Ascending aorta (tissue), 2 donors: Measurements from ENCODE around the gene CCM2. TPM values are rescaled to one million over a fixed set of nuclear protein-coding genes. Genes with fewer than 3 reads are reported as not detected.

Experiments used
- DNase-seq, 2 donors: peaks; one replicate each; pipeline ENCODE4 v3.0.0-alpha.2; 2019; ENCODE audit warnings: low spot score in 2 of 2
- H3K27ac ChIP-seq, 2 donors: fragments of 200-600 bp; sonication (generic); one replicate each; pipeline ENCODE4 v1.5.1; 2016 to 2017; ENCODE audit warnings: mild to moderate bottlenecking in 1 of 2
- H3K27me3 ChIP-seq: fragments of 200-600 bp; sonication (generic); one replicate; pipeline ENCODE4 v1.5.1; 2017
- H3K36me3 ChIP-seq, 2 donors: fragments of 200-600 bp; sonication (generic); one replicate each; pipeline ENCODE4 v1.5.1; 2016
- H3K4me1 ChIP-seq, 2 donors: fragments of 200-600 bp; sonication (generic); one replicate each; pipeline ENCODE4 v1.5.1; 2016 to 2017; ENCODE audit warnings: mild to moderate bottlenecking in 1 of 2
- H3K4me3 ChIP-seq, 2 donors: fragments of 200-600 bp; sonication (generic); one replicate each; pipeline ENCODE4 v1.5.1; 2016 to 2017; ENCODE audit warnings: mild to moderate bottlenecking in 1 of 2
- H3K9me3 ChIP-seq, 2 donors: fragments of 200-600 bp; sonication (generic); one replicate each; pipeline ENCODE4 v1.5.1; 2016
- intact Hi-C: fragments of 100-400 bp; cut with DNase I; formaldehyde crosslinking; loops from one replicate; pipeline ENCODE4 v1.15.1; 2023
- total RNA-seq: library from RNA; depleted of rRNA; stranded (reverse); fragments of >200 nt; gene quantifications from one replicate; pipeline ENCODE4 v1.1.0, GENCODE V29; 2016
- TF ChIP-seq, protein P1 (sequence below), 3 experiments: fragments of 200-600 bp in 2 of 3; fragments of 450-650 bp in 1 of 3; sonication (generic) in 2 of 3; IDR thresholded peaks; one replicate each; pipeline ENCODE4 v1.5.1; 2016 to 2019; ENCODE audit warnings: antibody characterized with exemption in 3 of 3, mild to moderate bottlenecking in 1 of 3, moderate library complexity in 1 of 3

The CCM2 gene
- total RNA-seq, 1 donor from 2014 or later, result 61.5 TPM

- Histone ChIP-seq H3K9me3 (no peaks in the 10 kb centered on the region), H3K36me3 (peaks cover 24 to 49% of the 10 kb centered on the region in 2 donors), H3K4me1 (no peaks in the 10 kb centered on the region), H3K27ac (no peak overlapping the region), H3K27me3 (no peaks in the 10 kb centered on the region), H3K4me3 (no peak overlapping the region)
- TF ChIP-seq, protein P1, sequence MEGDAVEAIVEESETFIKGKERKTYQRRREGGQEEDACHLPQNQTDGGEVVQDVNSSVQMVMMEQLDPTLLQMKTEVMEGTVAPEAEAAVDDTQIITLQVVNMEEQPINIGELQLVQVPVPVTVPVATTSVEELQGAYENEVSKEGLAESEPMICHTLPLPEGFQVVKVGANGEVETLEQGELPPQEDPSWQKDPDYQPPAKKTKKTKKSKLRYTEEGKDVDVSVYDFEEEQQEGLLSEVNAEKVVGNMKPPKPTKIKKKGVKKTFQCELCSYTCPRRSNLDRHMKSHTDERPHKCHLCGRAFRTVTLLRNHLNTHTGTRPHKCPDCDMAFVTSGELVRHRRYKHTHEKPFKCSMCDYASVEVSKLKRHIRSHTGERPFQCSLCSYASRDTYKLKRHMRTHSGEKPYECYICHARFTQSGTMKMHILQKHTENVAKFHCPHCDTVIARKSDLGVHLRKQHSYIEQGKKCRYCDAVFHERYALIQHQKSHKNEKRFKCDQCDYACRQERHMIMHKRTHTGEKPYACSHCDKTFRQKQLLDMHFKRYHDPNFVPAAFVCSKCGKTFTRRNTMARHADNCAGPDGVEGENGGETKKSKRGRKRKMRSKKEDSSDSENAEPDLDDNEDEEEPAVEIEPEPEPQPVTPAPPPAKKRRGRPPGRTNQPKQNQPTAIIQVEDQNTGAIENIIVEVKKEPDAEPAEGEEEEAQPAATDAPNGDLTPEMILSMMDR (IDR thresholded peaks at IDR 0.05), result no peak
- peak in 1 of 2 donors; percentile 19 for DNase-seq
- intact Hi-C loops, result no loop called here
Measured at GRCh38 chr7:45065031-45065995, 65.3 kb downstream of the CCM2 start.

- DNase-seq, result peak in 1 of 2 donors; percentile 54
- TF ChIP-seq, protein P1 (IDR thresholded peaks at IDR 0.05), result no peak
- no peaks in the 10 kb centered on the region for H3K27me3 ChIP-seq
- peaks cover 28 to 57% of the 10 kb centered on the region in 2 donors for H3K36me3 ChIP-seq
- no peaks in the 10 kb centered on the region for H3K4me1 ChIP-seq
- no peaks in the 10 kb centered on the region for H3K9me3 ChIP-seq
- H3K4me3 ChIP-seq, result no peak overlapping the region
- no peak overlapping the region for H3K27ac ChIP-seq
- intact Hi-C loops, result no loop called here
Measured at GRCh38 chr7:45066409-45066808, 66.4 kb downstream of the CCM2 start.

- Histone ChIP-seq H3K27me3 (no peaks in the 10 kb centered on the region), H3K36me3 (peaks cover 37 to 69% of the 10 kb centered on the region in 2 donors), H3K4me1 (no peaks in the 10 kb centered on the region), H3K27ac (no peak overlapping the region), H3K9me3 (no peaks in the 10 kb centered on the region), H3K4me3 (no peak overlapping the region)
- TF ChIP-seq, protein P1 (IDR thresholded peaks at IDR 0.05), result no peak
- intact Hi-C loops, result no loop called here
- peak in 1 of 2 donors; percentile 40 for DNase-seq
Measured at GRCh38 chr7:45067582-45067981, 67.6 kb downstream of the CCM2 start.

- intact Hi-C loops, result no loop called here
- no peaks in the 10 kb centered on the region for H3K27me3 ChIP-seq
- H3K4me1 ChIP-seq, result no peaks in the 10 kb centered on the region
- peak in 1 of 2 donors; percentile 53 for DNase-seq
- no peak overlapping the region for H3K4me3 ChIP-seq
- no peak overlapping the region for H3K27ac ChIP-seq
- peaks cover 45 to 78% of the 10 kb centered on the region in 2 donors for H3K36me3 ChIP-seq
- no peaks in the 10 kb centered on the region for H3K9me3 ChIP-seq
- TF ChIP-seq, protein P1 (IDR thresholded peaks at IDR 0.05), result no peak
Measured at GRCh38 chr7:45068236-45069023, 68.4 kb downstream of the CCM2 start.

DNA sequence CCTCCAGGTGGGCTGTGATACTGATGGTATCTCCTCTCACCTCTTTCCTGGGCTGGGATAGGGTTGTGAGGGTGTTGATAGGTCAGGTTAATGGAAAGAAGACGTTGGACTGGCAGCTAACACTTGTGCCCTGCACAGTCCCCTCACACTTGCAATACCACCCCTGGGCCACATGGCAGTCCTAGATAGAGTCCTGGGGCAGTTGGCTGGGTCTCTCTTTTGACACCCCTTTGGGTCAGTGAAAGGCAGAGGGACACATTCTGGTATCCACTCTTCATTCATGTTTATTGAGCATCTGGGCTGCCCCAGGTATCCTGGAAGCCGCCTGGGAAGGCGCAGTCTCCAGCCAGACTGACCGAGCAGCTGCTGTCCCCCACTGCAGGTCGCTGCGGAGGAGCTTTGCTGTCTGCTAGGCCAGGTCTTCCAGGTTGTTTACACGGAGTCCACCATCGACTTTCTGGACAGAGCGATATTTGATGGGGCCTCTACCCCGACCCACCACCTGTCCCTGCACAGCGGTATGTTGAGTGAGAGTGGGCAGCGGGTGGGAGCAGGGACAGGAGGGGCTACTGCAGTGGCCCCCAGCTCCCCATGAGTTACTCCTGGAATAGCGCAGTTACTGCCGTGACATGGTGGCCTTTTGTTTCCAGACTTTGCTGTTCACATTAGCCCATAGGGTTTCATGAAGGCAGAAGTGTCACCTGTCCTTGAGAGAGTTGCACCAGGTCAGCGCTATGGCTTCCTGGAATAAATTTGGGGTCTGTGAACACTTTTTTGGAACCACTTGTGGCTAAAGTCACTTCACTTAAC, 69.6 kb downstream of the CCM2 start:
- Histone ChIP-seq H3K4me3 (no peak overlapping the region), H3K27ac (no peak overlapping the region), H3K27me3 (no peaks in the 10 kb centered on the region), H3K36me3 (peaks cover 56 to 85% of the 10 kb centered on the region in 2 donors), H3K4me1 (no peaks in the 10 kb centered on the region), H3K9me3 (no peaks in the 10 kb centered on the region)
- DNase-seq, result peak in 1 of 2 donors; percentile 52
- TF ChIP-seq, protein P1 (IDR thresholded peaks at IDR 0.05), result no peak
- intact Hi-C loops, result no loop called here
